Stimulated activated naive CD4-positive, alpha-beta T cell (primary cell): ENCODE data around the gene RPL21.

Source experiments
- DNase-seq, 6 experiments: peaks; one replicate each; lab custom pipeline; 2025; lab: John Stamatoyannopoulos, UW

RPL21 gene

GRCh38 chr13:27258637-27259386 is 7.5 kb downstream of the RPL21 start:
- no peak for DNase-seq

DNA sequence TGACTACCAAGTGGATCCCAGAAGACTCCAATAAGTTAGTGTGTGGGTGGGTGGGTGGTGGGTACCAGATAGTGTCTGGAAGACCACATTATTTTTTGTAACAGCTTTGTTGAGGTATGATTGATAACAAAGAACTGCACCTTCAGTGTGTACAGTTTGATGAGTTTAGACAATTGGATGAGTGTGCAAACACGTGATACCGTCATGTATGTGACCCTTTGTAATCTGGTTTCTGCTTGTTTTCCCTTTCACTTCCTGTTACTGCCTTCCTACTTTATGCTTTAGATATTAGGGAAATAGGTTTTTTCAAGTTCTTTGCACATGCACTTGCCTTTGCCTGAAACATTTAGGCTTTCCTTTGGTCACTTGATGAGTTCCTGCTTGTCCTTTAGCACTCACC is 8.5 kb downstream of the RPL21 start:
- no peak for DNase-seq

- peak in 1 of 6 experiments; percentile 13 for DNase-seq
These were observed 10.0 kb downstream of the RPL21 start for GRCh38 chr13:27261396-27261795.

DNA sequence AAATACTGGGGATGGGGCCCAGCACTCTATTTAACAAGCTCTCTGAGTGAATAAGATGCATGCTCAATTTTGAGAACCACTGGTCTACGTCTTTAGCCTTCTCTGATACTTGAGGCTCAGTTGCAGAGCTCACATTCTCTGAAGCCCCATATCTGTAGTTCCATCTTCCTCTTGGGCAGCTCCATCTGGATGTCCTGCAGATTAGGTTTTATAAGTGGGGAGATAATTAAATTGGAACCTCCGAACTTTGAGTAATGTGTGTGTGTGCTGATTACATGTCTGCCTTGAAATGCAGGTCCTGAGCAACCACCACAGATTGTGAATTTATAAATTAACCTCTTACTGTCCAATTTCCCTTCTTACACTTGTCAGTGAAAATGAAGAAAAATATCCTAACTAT is 12.1 kb downstream of the RPL21 start:
- no peak for DNase-seq

GRCh38 chr13:27264181-27264580 is 12.8 kb downstream of the RPL21 start:
- no peak for DNase-seq

GRCh38 chr13:27264648-27265047 is 13.3 kb downstream of the RPL21 start:
- no peak for DNase-seq

GRCh38 chr13:27266917-27267316 is 15.6 kb downstream of the RPL21 start:
- no peak for DNase-seq

- no peak for DNase-seq
These were observed 16.2 kb downstream of the RPL21 start for GRCh38 chr13:27267596-27267995.

- no peak for DNase-seq
These were observed 17.8 kb downstream of the RPL21 start for GRCh38 chr13:27269114-27269665.

DNA sequence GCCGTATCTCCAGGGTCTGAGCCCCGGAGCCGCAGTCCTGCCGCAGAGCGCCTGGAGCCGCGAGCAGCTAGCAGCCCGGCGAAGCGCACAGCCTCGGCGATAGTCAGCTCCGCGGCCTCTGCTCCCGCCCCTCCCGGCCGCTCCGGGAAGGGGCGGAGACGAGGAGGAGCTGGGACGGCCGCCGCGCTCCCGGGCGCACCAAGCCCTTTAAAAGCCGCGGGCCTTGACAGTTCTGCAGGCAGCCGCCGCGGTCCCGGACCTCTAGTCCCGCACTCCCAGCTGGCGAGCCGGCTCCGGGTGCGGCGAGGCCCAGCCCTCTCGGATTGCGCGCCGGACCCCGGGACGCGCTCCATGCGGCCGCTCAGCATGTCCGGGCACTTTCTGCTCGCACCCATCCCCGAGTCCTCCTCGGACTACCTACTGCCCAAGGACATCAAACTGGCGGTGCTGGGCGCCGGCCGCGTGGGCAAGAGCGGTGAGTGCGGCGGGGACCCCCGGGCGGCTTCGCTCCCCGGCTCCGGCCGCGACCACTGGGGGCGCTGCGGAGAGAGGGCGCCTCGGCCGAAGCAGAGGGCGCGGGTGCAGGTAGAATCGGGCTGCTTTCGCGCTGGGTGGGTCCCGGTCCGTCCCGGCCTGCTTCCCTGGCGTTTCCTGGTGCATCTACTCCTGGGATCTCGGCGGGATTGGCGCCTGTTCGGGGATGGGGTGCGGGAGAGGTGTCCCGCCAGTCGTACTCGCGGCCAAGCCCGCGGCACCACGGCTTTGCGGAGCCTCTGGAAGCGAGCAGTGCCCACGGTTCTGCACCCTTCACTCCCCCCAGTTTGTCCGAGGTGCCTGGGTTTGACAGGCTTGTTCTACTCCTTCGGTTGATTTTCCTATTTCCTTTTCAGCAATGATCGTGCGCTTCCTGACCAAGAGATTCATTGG is 19.5 kb downstream of the RPL21 start, which contains the start of gene RASL11A:
TSS of gene RASL11A (plus strand) at position 237 of the 927 bp plus-strand sequence. CDS start at position 352, 115 bp downstream.
- DNase-seq: peak; percentile 36 to 78 (median 64)

DNA sequence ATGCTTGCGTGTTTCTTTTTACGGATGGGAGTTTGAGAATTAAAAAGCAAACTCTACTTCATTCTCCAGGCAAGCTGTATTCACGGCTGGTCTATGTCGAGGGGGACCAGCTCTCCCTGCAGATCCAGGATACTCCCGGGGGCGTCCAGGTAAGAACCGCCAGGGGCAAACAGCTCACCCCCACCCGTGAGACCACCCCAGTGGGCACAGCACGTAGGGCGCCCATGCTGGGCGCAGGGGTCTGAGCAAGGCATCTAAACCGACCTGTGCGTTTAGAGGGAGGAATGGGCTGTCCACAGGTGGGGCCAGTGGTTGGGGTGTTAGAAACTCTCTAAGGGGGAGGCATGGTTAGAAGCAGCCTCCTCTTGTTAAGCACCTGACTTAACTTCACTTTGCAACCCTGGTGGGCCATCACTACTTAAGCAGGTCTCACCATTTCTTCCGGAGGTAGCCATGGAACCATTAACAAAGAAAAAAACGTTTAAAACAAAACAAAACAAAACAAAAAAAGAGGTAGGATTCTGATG is 20.3 kb downstream of the RPL21 start:
- DNase-seq: no peak

DNA sequence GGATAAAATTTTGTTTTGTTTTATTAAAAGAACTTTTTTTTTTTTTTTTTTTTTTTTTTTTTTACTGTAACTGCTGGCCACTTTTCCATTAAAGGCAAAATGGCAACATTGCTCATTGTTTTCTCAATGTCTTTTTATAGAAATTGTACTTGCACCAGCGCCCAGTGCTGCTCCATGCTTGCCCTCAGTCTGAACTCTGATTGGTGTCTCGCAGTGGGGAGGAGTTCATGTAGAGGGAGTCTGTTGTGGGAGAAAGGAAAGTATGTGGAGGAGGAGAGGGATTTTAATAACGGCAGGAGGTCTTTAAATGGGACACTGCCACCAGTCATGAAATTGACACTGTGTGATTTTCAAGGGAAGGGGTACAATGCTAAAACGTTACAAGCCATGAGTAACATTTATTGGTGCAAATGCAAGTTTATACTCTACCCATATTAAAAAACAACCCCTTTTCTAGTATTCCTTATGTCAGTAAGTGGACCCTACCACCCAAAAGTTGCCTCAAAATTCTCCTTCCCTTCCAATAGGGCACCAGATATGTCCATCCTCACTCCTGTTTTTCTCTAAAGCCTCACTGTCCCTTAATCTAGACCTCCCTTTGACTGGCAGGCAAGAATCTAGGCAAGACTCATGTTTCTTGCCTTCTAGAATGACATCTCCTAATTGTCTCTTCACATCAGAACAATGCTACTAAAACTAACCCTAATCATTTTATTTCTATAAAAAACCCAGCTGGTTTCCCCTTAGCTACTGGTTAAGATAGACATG is 22.5 kb downstream of the RPL21 start:
- DNase-seq: no peak

DNA sequence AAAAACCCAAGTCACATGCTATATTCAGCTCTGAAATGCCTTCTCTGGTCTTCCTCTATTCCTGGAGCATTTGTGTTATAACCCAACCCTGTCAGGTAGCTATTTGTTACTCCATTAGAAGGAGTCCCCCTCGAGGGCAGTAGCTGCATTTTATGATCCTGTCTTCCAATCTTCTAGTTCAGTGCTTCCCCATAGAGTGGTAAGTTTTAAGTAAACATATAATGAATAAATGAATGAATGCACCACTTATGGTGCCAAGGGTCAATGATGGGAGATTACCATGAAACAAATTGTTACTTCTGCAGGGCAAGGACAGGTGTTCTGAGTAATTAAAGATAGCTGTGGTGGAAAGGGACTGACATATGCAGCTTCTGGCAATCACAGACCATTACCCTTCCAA is 23.3 kb downstream of the RPL21 start:
- DNase-seq: no peak

DNA sequence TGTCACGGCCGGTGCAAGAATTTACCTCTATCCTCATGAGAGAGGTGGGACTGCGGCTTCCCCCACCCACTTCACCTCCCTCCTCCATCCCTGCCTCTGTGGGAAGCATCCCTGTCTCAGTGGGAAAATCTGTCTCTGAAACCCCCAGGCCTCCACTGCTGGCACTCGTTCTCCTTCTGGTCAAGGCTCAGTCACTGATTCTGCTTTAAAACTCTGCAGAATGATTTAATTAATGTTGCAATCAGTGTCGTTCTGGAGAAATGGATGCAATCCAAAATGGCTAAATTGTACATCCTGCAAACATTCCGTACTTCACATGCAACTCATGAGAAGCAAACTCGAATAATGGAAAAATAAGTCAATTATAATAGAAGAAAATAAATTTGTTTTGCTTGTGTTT is 24.8 kb downstream of the RPL21 start:
- no peak for DNase-seq

- no peak for DNase-seq
These were observed 28.1 kb downstream of the RPL21 start for GRCh38 chr13:27279506-27279905.

DNA sequence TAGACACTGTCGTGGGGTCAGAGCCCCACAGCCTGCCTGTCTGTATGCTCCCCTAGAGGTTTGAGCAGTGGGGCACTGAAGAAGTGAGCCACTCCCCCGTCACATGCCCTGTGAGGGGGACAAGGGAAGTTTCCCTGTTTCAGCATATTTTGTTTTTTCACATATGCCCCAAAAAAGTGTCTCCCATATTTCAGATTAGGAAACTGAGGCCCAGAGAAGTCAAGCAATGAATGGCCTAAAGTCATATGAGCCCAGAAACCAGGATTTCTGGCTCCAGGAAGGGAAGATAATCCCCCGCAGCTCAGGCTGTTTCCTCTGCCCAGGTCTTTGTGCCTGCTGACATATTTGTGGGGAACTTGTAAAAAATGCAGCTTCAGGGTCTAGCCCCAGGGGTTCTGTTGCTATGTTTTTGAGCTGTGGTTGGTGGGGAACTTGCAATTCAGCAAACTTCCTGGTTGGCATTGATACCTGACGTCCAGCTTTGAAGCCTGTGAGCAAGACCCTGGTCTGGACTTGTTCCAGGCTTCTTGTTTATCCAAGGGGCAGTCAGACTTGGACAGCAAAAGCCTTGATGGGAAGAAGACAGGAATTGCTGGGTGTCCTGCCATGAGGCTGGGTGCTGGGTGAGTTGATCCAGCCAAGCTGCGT is 28.8 kb downstream of the RPL21 start:
- DNase-seq: no peak

DNA sequence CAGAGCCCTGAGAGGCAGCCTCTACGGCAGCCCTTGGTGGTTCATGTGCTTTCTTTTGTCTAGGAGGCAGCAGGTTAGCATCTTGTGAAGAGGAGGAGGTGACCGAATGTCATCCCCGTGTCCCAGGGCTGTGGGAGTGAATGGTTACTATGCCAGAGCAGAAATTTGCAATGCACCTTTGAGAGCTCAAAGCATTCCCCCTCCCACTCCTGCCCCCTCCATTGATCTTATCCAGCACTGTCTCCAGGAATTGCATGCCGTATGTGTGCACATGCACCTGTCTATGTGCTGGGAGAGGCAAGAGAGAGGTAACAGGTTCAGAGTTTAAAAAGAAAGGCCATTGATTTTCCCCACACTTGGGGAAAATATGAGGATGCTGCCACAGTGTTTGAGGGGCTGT is 29.5 kb downstream of the RPL21 start:
- no peak for DNase-seq

- no peak for DNase-seq
These were observed 30.1 kb downstream of the RPL21 start for GRCh38 chr13:27281420-27281819.

DNA sequence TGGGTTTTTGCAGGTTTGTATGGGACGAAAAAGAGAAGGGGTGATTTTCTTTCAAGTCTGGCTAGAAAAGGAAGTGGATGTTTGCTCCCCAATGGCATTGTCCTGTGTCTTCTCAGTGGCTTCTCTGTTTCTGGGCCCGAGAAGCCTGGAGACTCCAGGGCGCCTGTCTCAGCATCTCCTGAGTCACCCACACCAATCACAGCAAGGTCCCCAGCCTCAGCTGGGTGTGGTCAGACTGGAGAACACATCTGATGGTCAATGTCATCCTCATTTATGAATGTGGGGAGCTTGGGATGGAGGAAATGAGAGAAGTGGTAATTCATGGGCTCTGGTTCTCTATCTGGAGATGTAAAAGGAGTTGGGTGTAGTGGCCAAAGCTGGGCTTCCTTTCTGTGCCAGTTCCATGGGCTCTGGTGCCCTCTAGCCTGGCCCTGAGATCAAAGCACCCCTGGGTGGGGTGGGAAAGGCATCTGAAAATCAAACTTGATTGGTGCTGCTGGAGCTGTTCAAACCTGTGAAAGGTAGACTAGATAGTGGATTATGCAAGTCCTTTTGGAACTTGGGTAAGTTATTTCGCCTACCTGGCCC is 32.6 kb downstream of the RPL21 start:
- DNase-seq: no peak

DNA sequence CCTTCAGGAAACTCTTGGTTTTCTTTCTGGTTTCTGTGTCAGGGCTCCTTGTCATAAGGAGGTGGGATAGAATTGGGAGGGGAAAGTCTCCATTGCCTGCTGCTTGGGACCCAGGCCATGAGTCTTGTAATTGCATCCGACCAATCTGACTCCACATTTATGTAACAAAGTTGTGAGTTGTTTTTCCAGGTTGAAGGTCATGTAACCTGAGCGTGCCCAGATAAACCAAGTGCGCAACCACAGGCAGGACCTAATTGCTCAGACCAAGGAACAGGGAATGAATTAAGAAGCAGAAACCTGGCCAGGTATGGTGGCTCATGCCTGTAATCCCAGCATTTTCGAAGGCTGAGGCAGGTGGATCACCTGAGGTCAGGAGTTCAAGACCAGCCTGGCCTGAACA is 37.0 kb downstream of the RPL21 start:
- DNase-seq: no peak
